HG03045 (cell line): ENCODE measurements around the gene ZBTB40.
A peak's percentile ranks its signal among the peaks of the same experiment; 100 is the strongest.

ENCODE experiments used
- ATAC-seq: cut with Tn5 transposase; IDR thresholded peaks from one replicate; pipeline ENCODE4 v1.9.1; 2021; ENCODE audit warnings: mild to moderate bottlenecking, moderate library complexity; ENCODE audit not compliant: unreplicated experiment

ZBTB40 gene

GRCh38 chr1:22431965-22432364 lies 19.7 kb upstream of the ZBTB40 start:
- no peak for ATAC-seq

GRCh38 chr1:22434717-22435116 lies 16.9 kb upstream of the ZBTB40 start:
- no peak for ATAC-seq

- ATAC-seq = no peak
These were observed 14.7 kb upstream of the ZBTB40 start for GRCh38 chr1:22436948-22437347.

DNA sequence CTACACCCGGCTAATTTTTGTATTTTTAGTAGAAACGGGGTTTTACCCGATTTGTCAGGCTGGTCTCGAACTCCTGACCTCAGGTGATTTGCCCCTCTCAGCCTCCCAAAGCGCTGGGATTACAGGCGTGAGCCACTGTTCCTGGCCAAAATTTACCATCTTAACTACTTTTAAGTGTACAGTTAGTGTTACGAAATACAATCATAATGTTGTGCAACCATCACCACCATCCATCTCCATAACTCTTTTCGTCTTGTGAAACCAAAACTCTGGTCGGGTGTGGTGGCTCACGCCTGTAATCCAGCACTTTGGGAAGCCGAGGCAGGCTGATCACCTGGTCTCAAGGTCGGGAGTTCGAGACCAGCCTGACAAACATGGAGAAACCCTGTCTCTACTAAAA lies 14.1 kb upstream of the ZBTB40 start:
- ATAC-seq = no peak

DNA sequence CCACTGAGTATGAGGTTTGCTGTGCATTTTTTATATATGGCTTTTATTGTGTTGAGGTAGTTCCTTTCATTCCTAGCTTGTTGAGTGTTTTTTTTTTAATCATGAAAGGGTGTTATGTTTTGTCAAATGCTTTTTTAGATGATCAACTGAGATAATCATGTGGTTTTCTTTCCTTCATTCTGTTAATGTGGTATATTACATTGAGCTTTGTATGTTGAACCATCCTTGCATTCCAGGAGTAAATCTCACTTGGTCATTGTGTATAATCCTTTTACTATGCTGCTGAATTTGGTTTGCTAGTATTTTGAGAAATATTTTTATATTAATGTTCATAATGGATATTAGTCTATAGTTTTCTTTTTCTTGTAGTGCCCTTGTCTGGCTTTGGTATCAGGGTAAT lies 11.1 kb upstream of the ZBTB40 start:
- ATAC-seq = no peak

DNA sequence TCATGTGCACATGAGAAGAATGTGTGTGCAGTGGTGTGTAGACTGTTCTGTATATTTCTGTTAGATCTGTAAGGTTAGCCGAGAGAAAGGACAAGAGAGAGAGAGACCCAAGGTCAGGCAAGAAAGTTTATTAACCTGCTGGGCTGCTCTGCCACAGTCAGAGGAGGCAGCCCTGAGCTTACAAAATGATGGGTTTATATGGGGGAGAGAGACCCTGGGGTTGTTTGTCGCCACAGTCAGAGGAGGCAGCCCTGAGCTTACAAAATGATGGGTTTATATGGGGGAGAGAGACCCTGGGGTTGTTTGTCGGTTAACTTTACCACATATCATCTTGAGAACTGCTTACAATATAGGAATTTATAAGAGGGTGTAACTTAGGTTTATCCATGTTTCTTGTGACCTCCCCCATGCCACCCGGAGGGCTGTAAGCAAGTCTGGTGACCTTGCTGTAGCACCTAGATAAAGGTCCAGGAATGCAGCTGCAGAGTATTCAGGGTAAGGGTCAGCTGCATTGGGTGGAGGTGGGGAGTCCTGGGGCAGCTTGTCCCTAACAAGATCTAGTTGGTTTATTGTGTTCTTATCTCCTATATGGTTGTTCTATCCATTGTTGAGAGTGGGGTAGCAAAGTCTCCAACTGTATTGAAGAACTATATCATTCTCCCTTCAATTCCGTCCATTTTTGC lies 9.3 kb upstream of the ZBTB40 start:
- no peak for ATAC-seq

GRCh38 chr1:22443332-22443731 lies 8.3 kb upstream of the ZBTB40 start:
- no peak for ATAC-seq

DNA sequence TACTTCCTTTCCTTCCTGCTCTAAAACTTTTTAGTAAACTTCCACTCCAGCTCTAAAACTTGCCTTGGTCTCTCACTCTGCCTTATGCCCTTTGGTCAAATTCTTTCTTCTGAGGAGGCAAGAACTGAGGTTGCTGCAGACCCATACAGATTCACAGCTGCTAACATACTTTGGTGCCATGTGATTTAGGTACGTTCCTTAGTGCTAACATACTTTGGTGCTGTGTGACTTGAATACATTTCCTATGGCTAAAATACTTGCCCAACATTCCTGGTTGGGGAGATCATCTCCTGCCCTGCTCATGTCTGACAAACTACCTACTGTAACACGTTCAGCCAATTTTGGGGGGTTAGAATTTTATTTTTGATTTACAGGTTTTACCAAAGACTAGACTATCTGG lies 6.8 kb upstream of the ZBTB40 start:
- no peak for ATAC-seq

GRCh38 chr1:22447621-22448111 lies 4.0 kb upstream of the ZBTB40 start:
- no peak for ATAC-seq

DNA sequence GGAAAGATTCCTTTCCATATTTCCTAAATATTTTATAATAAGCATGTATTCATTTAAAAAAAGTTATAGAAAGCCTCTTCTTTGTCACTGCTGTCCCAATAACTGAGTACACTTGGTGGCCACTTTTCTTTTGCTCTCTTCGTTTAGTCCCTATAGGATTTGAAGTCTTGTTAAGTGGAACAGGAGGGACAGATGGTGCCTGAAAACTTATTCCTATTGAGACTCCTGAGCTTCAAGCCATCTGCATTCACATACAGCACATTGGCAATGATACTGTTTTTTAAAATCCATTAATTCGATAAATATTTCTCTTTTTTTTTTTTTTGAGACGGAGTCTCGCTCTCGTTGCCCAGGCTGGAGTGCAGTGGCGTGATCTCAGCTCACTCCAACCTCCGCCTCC lies 2.0 kb upstream of the ZBTB40 start:
- ATAC-seq = no peak

GRCh38 chr1:22450351-22451021 lies 1.2 kb upstream of the ZBTB40 start:
- no peak for ATAC-seq

DNA sequence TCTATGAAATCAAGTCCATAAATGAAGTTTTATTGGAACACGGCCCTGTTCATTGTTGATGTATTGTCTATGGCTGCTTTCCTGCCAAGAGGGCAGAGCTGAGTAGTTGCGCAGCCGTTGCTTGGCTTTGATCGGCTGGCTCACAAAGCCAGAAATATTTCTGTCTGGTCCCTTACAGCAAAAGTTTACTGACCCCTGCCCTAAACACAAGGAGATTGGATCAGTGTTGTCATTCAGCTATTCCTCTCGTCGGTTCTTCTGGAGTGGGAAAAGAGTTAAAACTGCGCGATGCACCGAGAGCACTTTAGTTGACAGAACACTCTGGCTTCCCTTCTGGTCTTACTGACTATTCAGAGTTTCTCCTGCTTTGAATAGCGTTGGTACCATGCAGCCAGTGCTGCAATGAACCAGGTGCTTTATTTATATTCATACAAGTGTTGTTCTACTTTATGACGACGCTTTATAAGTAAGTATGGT lies 868 bp downstream of the ZBTB40 start:
- peak; percentile 20 for ATAC-seq

DNA sequence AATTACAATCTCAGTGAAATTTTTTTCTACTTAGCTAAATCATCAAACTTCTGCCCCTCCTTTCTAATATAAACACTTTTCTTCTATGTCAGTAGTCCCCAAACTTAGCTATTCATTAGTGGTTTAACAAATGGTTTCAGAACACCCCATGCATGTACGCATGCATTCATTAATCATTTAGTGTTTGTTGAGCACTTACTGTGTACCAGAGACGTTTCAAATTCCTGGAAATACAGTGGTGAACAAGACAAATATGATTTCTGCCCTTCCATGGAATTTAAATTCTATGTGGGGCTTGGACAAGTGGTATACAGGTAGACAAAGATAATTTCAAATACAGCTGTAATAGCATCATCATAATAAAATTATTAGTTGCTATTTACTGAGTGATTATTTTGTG lies 1.5 kb downstream of the ZBTB40 start:
- ATAC-seq = no peak

GRCh38 chr1:22454476-22455056 lies 2.9 kb downstream of the ZBTB40 start:
- ATAC-seq = no peak

- ATAC-seq = no peak
These were observed 5.7 kb downstream of the ZBTB40 start for GRCh38 chr1:22457345-22457744.

DNA sequence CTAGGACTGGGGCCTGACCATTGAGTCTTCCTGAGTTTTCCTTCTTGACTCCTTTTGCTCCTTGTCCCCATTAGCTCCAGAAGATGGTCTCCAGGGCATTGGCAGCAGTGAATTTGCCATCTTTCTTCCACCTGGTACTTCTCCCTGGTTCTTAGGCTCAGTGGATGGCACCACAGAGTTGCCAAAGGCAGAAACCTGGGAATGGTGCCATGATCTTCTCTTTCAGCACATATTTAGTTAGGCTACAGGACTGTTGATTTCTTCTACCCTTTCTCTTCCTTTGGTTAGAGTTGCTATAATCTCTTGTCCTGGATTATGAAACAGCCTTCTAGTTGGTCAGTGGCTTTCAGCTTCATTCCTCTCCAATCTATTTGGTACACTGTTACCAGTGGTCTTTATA lies 6.2 kb downstream of the ZBTB40 start:
- no peak for ATAC-seq

DNA sequence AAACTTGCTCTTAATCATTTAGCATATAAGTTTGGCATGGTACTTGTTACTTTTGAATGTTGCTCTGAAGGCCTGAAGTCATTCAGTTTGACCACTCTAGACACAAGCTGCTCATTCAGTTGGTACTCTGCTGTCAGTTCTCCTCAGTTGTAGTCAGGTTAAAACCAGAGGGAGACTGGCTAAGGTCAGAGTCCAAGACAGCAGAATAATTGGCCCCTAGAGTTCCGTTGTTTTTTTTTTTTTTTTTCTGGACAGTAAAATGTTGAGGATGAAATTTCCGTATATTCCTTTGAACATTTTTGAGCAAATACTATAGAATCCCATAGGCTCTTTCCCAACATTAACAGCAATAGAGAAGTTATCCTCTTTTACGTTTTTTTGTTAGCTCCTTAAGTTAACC lies 9.4 kb downstream of the ZBTB40 start:
- no peak for ATAC-seq

DNA sequence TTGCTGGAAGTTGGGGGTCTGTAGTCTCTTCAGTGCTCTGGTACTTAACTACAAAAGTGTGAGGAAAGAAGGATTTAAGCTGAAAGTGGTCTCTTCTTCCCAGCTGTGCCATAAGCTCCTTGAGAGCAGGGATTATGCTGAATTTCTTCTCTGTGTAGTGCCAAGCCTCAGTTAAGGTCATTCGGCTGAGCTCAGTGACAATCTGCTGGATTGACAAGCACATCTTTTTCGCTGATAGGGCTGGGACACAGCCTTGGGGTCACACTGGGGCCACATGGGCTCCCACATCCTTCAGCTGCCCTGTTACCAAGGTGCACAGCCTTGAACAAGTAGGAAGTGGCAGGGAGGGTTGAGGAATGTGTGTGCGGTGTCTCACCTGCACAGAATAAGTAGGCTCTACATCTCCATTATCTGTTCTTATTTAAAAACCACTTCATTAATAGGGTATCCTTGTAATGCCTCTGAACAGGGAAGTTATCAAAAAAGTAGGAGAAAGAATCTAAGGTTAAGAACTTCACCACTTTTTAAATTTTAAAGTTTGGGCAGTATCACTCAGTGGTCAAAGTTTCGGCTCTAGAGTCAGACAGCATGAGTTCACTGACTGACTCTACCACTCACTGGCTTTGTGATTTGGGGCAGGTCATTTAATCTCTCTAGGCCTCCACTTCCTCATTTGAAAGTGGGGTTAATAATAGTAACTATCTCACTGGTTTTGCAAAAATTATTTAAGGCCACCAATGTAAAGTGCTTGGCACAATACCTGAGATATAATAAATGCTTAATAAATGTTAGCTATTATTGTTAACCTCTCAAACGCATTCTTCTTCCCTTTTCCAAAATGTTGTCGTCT lies 10.3 kb downstream of the ZBTB40 start:
- ATAC-seq = no peak

DNA sequence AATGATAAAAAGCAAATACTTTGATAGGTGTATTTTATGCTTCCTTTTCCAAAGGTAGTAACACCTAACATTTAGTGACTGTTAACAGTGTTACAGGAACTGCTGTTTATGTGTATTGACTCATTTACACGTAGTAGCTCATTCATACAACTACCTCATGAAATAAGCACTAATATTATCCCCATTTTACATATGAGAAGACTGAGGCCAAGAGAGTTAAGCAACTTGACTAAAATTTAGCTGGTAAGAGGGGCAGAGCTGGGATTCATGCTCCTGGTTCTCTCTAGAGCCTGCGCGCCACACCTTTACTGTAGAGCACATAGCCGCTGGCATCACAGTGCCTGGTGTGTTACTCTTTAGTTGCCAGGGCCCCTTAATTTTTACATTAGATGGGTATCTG lies 11.3 kb downstream of the ZBTB40 start:
- no peak for ATAC-seq

DNA sequence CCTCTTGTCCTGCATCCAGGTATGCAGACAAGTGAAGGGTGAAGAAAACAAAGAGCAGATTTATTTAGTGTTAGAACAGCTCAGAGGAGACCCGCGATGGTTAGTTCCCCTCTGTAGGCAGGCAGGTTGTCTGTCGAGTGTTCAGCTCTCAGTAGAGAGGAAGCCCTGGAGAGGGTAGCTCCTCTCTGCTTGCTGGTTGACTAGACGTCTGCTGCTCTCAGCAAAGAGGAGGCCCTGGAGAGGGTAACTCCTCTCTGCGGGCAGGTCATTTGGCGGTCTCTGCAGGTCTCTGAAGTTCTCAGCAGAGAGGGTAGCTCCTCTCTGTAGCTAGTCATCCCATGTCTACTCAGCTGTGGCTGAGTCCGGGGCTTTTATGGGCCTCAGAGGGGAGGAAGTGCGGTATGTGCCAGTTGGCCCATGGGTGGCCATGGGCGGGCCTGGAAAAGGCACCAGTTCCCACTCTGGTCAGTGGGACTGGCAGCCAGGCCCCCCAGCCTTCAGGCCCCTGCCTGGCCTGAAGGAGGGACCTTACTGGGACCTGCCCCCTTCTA lies 13.4 kb downstream of the ZBTB40 start:
- ATAC-seq = no peak

DNA sequence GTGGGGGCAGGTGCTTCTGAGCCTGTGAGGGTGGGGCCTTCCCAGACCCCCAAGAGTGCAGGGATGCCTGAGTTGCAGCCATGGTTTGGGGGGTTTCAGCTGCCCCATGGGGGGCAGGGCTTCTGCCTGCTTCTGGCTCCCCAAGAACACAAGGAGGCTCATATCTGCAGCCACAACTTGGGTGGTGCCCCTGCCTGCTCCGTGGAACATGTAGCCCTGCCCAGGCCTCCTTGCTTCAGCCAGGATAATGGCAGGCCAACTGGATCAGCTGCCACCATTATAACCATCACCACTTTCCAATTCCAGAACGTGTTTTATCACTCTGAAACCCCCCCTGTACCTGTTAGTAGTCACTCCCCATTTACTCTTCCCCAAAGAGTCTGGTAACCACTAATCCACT lies 14.0 kb downstream of the ZBTB40 start:
- ATAC-seq = no peak
